Activated T-cell treated with anti-CD3 and anti-CD28 coated beads, Interleukin-2, amount 50 U/mL, for 1 hour (primary cell): ENCODE results near the gene LRRK1.
A peak's percentile ranks its signal among the peaks of the same experiment; 100 is the strongest.

Source experiments
- DNase-seq: peaks from one replicate; pipeline ENCODE4 v3.0.0-alpha.2; 2020

The LRRK1 gene

GRCh38 chr15:100918690-100919480, at the start of gene LRRK1:
Gene LRRK1, plus strand, starts transcription at chr15:100919357. Its CDS starts 5,276 bp downstream, at chr15:100924633.
- peak; percentile 33 for DNase-seq

GRCh38 chr15:100873029-100873677, 46.0 kb upstream of the LRRK1 start:
- no peak for DNase-seq

- no peak for DNase-seq
Observed at GRCh38 chr15:100875495-100875894, 43.7 kb upstream of the LRRK1 start.

GRCh38 chr15:100875976-100876375, 43.2 kb upstream of the LRRK1 start:
- no peak for DNase-seq

GRCh38 chr15:100877551-100877950, 41.6 kb upstream of the LRRK1 start:
- DNase-seq = no peak

GRCh38 chr15:100878130-100878529, 41.0 kb upstream of the LRRK1 start:
- no peak for DNase-seq

- DNase-seq = no peak
Observed at GRCh38 chr15:100878648-100879047, 40.5 kb upstream of the LRRK1 start.

- DNase-seq = no peak
Observed at GRCh38 chr15:100879061-100879463, 40.1 kb upstream of the LRRK1 start.

GRCh38 chr15:100879464-100880138, 39.6 kb upstream of the LRRK1 start, which contains the start of gene ALDH1A3:
Gene ALDH1A3, plus strand, starts transcription at chr15:100879831. Its CDS starts 77 bp downstream, at chr15:100879908.
- peak; percentile 20 for DNase-seq

GRCh38 chr15:100880139-100880896, 38.8 kb upstream of the LRRK1 start:
- no peak for DNase-seq

GRCh38 chr15:100880897-100881242, 38.3 kb upstream of the LRRK1 start:
- DNase-seq = no peak

GRCh38 chr15:100881573-100882336, 37.4 kb upstream of the LRRK1 start:
- no peak for DNase-seq

GRCh38 chr15:100885116-100885515, 34.0 kb upstream of the LRRK1 start:
- DNase-seq = no peak

- no peak for DNase-seq
Observed at GRCh38 chr15:100885811-100886210, 33.3 kb upstream of the LRRK1 start.

- no peak for DNase-seq
Observed at GRCh38 chr15:100887211-100887913, 31.8 kb upstream of the LRRK1 start.

- no peak for DNase-seq
Observed at GRCh38 chr15:100889385-100890050, 29.6 kb upstream of the LRRK1 start.

- DNase-seq = no peak
Observed at GRCh38 chr15:100890051-100890720, 29.0 kb upstream of the LRRK1 start.

GRCh38 chr15:100890850-100891249, 28.3 kb upstream of the LRRK1 start:
- DNase-seq = no peak

- no peak for DNase-seq
Observed at GRCh38 chr15:100891307-100892012, 27.7 kb upstream of the LRRK1 start.

- DNase-seq = no peak
Observed at GRCh38 chr15:100892013-100892355, 27.2 kb upstream of the LRRK1 start.
